HPDE6-E6E7 (cell line): ENCODE results near the gene ABLIM2.
"Not testable (repeated sequence)": the region's sequence is repeated elsewhere in the genome, so short reads cannot be mapped to it uniquely, and the experiment has no call there.

Experiments
- DNase-seq: peaks from one replicate; pipeline ENCODE4 v3.0.0; 2011; ENCODE audit warnings: missing footprints; ENCODE audit errors: extremely low spot score

Gene ABLIM2

DNA sequence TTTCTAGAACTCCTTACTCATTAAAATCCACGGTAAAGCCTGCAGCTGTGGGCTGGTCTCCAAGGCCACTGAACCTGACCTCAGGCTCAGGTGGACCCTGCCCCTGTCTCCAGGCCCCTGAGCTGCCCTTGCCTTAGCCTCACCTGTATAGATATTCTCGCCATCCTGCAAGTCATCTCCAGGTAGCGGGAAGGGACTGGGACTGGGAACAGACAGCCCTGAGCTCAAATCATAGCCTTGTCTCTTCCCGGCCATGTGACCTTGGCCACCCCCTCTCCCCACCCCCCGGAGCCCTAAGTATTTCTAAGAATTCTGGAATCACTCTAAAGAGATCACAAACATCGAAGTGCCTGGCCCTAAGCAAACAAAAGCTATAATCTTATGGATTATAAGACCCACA is 17.7 kb downstream of the ABLIM2 start:
- no peak for DNase-seq

- not testable (repeated sequence) for DNase-seq
Observed at GRCh38 chr4:8139726-8140125, 18.9 kb downstream of the ABLIM2 start.

GRCh38 chr4:8136972-8137710 is 21.5 kb downstream of the ABLIM2 start:
- no peak for DNase-seq

GRCh38 chr4:8136529-8136928 is 22.1 kb downstream of the ABLIM2 start:
- DNase-seq, result no peak

DNA sequence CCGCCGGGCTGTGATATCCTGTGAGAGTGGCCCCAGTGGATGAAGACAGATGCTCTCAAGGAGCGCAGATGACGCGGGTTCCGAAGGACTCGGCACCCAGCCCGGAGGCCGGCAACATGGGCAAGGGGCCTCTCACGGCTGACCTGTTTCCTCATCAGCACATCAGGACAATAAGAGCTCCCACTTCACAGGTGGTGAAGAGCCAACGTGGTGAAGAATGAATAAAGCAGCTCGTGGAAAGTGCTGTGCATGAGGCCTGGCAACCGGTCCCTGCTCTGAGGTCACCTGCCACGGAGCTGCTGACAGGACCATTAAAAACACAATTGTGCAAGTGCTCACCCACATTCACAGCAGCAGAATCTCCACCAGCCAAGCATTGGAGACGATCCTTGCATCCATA is 22.9 kb downstream of the ABLIM2 start:
- DNase-seq, result no peak

DNA sequence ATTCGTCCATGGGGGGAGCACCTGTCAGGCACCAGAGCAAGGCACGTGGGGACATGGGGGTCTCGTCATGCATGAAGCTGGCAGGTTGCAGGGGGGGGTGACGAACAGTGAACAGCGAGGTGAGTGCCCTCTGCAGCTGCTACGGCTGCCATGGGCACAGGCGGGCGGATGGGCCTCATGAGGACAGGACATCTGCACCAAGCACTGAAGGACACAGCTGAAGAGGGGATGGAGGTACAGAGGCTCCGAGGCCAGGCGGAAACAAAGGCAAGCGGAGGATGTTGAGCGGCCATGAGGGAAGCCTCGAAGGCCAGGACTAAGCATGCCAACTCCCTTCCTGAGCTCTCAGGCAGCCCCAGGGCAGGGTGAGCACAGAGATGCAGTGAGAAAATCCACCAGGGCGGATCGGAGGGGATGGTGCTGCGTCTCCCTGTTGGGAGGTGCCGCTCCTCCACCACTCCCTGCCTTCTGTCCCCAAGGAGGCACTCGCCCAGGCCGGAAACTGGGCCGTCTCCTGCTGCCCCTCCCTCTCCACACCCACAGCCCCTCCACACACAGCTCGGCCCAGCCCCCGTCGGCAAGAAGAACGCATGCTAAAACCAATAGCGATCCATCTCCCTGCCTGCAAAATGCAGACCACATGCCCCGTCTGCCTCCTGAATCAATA is 24.6 kb downstream of the ABLIM2 start:
- DNase-seq, result no peak

GRCh38 chr4:8132947-8133705 is 25.5 kb downstream of the ABLIM2 start:
- no peak for DNase-seq

GRCh38 chr4:8132400-8132799 is 26.2 kb downstream of the ABLIM2 start:
- DNase-seq, result no peak

- no peak for DNase-seq
Observed at GRCh38 chr4:8131826-8132225, 26.8 kb downstream of the ABLIM2 start.

- DNase-seq, result no peak
Observed at GRCh38 chr4:8131210-8131609, 27.4 kb downstream of the ABLIM2 start.

GRCh38 chr4:8130346-8131066 is 28.1 kb downstream of the ABLIM2 start:
- DNase-seq, result no peak

DNA sequence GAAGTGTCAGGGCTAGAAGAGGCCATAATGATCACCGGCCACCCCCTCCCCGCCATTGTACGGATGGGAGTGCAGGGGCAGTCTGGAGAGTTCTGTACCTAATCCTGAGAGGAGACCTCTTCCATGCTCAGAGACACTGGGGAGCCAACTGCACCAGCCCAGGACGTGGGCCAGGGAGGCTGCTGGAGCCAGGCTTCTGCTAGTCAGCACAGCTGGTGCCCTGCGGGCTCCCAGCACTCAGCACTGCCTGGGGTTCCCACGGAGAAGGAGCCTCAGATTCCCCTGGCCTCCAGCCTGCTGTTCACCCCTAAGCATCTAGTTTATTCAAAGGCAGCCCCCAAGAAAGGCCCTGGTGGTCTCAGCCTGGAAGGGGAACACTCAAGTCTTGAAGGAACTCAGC is 28.8 kb downstream of the ABLIM2 start:
- DNase-seq, result no peak

- DNase-seq, result no peak
Observed at GRCh38 chr4:8129136-8129535, 29.5 kb downstream of the ABLIM2 start.

DNA sequence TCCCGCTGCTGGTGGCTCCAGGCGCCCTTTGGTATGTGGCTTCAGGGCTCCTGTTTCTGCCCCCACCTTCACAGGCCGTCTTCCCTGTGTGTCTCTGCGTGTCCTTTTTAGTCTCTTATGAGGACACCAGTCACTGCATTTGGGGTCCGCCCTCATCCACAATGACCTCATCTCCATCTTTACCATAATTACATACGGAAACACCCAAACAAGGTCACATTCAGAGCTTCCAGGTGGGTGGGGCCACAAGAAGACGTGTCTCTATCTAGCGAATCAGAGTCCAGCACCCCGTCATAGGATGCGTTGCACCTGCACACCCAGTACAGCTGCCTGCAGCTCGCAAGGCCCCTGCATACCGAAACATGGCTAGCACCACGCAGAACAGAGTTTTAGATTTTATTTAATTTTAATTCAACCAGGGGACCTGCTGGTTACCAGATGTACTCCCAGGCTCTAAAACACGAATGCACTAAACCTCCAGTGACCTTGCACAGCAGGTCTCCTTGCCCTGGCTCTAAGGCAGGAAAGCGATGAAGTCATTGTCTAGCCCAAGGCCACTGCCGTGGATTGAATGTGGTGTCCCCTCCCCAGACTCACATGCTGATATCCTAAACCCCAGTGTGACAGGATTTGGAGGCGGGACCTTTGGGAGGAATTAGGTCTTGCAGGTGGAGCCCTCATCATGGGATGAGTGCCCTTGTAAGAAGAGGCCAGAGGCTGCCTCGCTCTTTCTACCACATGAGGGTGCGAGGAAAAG is 30.3 kb downstream of the ABLIM2 start:
- DNase-seq, result no peak

DNA sequence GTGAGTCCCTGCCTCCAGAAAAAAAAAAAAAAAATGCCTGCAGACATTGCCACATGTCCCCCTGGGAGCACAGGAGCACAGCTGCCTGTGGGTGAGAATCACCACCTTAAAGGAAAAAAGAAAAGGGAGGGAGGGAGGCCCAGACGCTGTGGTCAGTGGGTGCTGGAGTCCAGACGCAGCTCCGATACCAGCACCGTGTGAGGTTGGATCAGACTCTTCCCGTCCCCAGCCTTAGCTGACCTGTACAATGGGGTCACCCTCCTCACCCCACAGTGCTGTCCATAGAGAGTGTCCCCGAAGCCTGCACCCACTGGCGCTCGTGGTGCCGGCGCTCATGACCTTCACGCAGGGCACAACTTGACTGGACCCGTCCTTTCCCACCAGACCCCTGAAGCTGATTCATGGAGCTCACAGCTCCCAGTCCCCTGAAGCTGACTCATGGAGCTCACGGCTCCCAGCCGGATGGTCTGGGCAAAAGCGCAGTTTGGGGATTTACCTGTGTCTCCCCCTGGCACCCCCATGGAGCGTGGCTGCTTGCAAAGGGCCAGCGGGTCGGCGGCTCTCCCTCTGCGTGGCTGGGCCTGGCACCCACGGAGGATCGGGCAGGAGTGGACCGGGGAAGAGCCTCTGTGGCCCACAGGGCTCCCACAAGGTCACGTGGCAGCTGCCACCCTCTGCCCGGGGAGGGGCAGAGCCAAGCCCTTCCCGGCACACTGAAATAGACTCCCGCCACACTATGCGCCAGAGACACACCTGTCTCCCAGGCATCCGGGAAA is 31.4 kb downstream of the ABLIM2 start:
- DNase-seq, result no peak

- DNase-seq, result no peak
Observed at GRCh38 chr4:8126523-8126922, 32.1 kb downstream of the ABLIM2 start.

- no peak for DNase-seq
Observed at GRCh38 chr4:8125526-8126056, 33.0 kb downstream of the ABLIM2 start.

GRCh38 chr4:8123870-8124269 is 34.7 kb downstream of the ABLIM2 start:
- DNase-seq, result no peak

DNA sequence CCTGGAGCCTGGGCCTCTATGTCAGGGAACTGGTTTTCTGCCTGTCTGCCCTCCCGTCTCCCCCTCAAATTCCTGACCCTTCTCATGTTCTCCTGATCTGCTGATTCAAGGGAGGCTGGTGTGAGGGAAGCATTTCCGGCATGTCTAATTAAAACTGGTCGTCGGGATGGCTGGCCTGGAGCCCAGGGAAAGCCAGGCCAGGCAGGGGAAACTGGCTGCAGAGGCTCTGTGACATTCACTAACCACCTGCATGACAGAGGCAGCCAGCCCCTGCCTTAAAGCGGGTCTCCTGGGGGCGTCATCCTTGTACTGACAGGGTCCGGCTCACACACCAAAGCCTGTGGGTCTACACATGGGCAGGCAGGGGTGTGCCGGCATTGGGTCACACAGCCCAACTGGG is 35.2 kb downstream of the ABLIM2 start:
- DNase-seq, result no peak

DNA sequence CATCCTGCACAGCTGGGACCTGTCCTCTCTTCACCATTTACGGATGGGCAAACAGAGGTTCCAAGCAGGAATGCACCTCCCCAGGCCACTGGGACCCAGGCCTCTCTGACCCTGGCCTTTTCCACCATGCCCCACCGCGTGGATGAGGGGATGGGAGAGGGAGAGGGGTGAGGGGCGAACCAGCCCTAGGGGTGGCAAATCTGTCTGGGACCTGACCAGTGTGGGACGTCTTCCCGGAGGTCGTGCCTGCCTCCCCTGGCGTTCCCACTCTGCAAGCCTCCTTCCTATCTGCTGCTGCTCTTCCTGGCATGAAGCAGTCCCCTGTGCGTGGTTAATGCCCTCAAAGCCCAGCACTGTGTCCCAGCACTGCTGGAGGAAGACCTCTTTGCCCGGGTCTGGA is 35.9 kb downstream of the ABLIM2 start:
- no peak for DNase-seq
